Inferior parietal cortex (tissue), 1 donor: ENCODE data around the gene DNAJC12.
"Not testable (repeated sequence)": the region's sequence is repeated elsewhere in the genome, so short reads cannot be mapped to it uniquely, and the experiment has no call there.

ENCODE experiments used
- DNase-seq: peaks from one replicate; pipeline ENCODE4 v3.0.0-alpha.2; 2016; ENCODE audit errors: extremely low spot score

The DNAJC12 gene

GRCh38 chr10:67837541-67838314, at the start of gene DNAJC12:
Gene DNAJC12, minus strand, starts transcription at chr10:67838188. Its CDS starts 177 bp downstream, at chr10:67838011.
- peak; percentile 88 for DNase-seq

GRCh38 chr10:67884842-67885670, 47.1 kb upstream of the DNAJC12 start:
- DNase-seq, result peak; percentile 74

GRCh38 chr10:67884313-67884841, 46.4 kb upstream of the DNAJC12 start, which contains the start of gene SIRT1:
Gene SIRT1, plus strand, starts transcription at chr10:67884656. Its CDS starts 66 bp downstream, at chr10:67884722.
- peak; percentile 91 for DNase-seq

DNA sequence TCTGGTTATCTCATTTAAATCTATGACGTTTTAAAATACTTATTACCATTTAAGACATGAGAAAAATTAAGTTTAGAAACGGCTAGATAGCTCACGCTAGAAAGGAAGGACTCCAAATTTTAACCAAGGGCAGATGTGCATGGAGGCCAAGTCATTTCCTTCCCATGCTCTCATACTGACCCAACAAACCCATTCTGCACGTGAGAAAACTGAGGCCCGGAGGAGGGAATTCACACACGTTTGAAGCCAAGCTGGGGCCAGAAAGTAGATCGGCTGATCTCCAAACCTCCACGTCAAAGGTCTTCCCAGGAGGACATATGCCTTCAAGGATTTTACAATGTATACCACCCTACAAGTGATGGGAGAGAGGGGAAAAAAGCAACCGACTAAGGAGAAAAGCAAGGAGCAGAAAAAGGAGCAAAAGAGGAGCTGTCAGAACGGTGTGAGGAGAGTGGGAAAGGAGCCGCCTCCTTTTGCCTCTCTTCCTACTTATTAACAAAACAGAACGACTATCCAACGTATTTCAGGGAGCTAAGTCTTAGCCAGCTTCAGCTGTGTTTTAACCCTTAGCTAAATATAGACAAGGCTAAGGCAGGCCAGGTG, 45.8 kb upstream of the DNAJC12 start:
- no peak for DNase-seq

DNA sequence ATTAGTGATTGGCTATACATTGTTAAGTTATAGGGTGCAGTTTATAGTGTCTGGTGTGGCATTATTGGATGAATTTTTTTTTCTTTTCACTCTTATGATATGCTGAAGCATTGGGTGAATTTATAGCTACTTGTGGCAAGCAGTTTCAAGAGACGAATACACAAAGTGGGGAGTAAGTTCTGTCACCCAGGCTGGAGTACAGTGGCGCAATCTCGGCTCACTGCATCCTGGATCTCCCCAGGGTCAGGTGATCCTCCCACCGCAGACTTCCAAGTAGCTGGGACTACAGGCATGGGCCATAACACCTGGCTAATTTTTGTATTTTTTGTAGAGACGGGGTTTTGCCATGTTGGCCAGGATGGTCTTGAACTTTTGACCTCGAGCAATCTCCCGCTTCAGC, 40.1 kb upstream of the DNAJC12 start:
- no peak for DNase-seq

DNA sequence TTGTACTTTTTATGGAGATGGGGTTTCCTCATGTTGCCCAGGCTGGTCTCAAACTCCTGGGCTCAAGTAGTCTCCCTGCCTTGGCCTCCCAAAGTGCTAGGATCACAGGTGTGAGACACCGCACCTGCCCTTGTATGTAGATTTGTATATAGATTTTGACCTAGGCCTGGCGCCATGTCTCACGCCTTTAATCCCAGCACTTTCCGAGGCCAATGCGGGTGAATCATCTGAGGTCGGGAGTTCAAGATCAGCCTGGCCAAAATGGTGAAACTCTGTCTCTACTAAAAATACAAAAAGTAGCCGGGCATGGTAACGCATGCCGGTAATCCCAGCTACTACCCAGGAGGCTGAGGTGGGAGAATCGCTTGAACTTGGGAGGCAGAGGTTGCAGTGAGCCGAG, 39.4 kb upstream of the DNAJC12 start:
- not testable (repeated sequence) for DNase-seq

- DNase-seq, result no peak
Observed at GRCh38 chr10:67875340-67876238, 37.6 kb upstream of the DNAJC12 start.

DNA sequence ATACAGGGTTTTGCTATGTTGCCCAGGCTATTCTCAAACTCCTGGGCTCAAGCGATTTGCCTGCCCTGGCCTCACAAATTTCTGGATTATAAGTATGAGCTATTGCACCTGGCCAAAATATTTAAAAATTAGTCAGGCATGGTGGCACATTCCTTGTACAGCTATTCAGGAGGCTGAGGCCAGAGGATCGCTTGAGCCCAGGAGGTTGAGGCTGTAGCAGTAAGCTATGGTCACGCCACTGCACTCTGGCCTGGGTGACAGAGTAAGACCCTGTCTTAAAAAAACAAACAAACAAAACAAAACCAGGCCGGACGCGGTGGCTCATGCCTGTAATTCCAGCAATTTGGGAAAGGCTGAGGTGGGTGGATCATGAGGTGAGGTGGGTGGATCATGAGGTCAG, 32.0 kb upstream of the DNAJC12 start:
- no peak for DNase-seq

DNA sequence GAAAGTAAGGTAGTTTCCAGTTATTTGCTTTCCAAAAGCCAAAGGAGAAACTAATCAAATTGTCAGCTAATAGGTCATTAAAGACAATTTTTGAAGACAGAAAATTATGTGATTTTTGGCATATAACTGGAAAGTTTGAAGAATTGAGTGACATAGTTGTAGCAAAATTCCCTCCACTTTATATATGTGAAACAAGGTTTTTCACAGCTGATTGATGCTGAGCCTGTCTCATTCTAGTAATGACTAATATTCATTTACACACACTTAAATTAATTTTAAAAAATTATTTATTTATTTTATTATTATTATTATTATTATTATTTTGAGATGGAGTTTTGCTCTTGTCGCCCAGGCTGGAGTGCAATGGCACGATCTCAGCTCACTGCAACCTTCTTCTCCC, 30.1 kb upstream of the DNAJC12 start:
- no peak for DNase-seq

DNA sequence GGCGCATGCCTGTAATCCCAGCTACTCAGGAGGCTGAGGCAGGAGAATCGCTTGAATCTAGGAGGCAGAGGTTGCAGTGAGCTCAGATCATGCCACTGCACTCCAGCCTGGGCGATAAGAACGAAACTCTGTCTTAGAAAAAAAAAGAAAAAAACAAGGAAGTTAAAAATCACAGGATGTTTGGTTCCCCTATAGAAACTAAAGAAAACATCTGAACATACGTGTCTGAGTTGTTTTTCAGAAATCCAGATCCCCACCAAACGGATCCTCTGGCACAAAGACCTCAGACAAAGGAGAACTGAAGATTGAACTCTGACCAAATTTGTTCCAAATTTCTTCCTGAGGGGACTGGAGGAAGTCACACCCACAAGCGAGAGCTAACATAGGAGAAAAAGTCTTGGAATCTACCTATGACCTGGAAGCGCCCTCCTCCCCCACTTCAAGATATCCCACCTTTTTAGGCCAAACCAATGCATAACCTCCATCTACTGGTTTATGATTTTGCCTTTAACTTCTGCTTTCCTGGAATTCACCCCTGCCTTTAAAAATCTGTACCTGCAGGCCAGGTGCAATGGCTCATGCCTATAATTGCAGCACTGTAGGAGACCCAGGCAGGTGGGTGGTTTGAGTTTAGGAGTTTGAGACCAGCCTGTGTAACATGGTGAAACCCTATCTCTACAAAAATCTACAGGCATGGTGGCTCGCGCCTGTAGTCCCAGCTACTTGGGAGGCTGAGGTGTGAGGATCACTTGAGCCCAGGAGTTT, 26.8 kb upstream of the DNAJC12 start:
- DNase-seq, result no peak

DNA sequence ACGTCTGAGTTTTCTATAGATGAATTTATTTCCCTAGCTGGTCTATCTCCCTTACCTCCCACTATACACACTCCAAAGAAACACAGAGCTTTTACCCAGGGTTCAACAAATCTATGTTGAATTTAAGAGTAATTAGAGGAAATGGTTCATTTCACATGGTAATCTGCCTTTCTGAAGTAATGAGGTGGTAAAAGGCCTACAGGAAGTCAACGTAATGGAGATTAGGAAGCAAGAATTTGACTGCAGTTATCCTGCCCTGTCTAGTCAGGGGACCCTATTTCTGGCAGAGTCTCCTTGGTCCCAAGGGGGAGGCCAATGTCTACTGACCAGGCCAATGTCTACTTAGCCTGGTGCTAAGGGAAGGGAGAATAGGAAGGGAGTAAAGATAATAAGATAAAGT, 25.1 kb upstream of the DNAJC12 start:
- DNase-seq, result no peak

DNA sequence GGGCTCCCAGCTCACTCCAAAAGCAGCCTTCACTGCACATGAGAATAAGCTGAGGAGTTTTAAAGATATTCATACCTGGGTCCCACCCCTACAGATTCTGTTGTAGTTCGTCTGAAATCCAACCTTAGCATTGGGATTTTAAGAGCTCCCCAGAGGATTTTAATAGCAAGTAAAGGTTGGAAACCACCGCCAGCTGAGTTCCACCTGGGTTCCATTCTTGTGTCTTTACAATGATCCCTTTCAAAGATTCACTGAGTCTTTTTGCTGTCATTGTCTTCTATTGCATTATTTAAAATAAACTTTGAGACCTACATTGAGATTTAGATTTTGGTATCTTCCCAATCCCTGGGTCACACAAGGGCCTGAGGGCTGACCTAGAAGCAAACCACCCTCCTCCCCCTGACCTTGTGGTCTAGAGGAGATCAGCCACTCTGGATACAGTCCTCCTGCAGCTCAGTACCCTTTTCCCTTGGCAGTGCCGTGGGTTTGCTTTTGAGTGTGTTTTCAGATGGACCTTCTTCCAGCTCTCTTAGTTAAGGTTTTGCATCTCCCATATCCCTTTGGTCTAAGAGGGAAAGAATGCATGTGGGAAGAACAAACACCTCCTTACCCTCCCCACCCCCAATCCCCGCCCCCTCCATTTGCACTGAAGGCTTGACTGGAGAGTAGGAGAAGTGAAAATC, 23.9 kb upstream of the DNAJC12 start:
- DNase-seq, result no peak

DNA sequence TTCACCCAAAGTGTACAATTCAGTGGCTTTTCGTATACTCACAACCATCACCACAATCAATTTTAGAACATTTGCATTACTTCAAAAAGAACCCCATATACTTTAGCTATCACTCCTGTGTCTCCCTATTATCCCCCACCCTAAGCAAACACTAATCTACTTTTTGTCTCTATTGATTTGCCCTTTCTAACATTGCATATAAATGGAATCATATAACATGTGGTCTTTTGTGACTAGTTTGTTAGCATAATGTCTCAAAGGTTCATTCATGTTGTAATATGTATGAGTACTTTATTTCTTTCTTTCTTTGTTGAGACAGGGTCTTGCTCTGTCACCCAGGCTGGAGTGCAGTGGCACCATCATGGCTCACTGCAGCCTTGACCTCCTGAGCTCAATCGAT, 21.0 kb upstream of the DNAJC12 start:
- DNase-seq, result no peak

DNA sequence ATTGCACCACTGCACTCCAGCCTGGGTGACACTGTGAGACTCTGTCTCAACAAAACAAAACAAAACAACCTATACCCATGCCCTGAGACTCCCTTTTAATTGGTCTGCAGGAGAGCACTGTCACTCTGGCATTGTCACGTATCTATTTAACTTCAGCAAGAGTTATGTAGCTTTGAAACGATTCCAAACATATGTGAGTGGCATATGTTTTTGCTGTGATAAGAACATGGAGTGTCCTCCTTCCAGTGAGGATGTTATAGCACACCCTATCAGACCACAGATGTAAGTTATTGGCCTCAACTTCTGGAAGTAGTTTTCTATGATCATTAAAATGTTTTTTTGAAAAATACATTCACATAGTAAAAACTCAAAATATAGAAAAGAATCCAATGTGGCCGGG, 15.5 kb upstream of the DNAJC12 start:
- no peak for DNase-seq

DNA sequence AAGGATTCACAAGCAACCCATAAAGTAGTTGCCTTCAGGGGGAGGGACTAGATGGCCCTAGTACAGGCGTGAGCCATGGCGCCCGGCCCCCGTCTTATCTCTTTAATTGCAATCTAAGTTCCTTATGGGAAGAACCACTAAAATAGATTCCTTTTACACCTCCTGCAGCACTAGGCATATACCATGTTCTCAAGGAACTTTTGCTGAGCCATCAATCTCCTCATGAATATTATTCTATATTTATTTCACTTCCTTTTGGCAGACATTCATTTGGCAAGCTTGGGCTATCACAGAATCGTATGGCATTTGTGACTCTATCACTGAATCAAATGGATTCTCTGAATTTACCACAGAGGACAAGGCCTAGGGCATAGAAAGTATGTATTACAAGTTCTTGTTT, 14.8 kb upstream of the DNAJC12 start:
- DNase-seq, result no peak

DNA sequence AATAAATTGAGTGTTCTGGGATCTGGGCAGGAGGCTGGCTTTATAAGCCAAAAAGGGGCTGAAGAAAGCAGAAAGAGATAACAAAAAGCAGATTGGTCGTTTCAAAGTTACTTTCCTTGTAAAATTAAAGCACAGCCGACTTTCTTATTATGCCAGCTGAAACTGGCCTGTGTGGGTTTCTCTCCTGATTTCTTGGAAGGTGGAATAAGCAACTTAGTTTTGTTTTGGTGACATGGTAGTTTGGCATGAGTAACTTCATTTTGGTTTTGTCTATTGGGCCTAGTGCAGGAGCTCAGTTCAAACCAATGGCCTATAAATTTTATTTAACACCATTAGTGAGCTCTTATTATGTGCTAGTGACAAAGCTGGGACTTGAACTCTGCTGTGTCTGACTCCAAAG, 13.2 kb upstream of the DNAJC12 start:
- no peak for DNase-seq

DNA sequence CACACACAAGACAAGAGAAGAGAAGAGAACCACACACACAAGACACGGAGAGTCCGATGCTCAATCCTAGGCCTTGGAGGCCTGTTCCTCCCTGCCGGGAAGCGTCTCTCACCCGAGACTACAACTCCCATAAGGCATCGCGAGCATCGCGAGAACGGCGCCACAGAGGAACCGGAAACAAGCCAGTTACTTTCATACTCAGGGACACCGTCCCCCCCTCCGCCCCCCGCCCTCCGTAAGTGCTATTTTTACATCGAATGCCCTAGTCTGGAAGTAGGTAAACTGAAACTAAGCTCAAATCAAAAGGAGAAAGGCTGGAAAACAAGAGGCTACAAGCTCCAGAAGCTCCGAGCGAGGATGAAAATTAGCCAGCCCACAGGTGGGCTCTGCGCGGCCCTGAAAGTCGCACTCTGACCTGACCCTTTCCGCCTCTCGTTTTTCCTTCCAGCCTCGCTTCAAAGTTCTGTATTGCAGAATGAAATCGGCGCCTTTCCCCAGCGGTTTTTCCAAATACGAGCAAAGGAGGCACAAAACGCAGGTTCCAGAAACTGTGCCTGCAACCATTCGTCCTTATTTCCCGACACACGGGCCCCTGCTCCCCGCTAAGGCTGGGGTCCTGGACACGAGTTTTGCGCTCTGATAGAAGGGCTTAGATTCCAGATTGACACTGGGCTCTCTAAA, 11.5 kb upstream of the DNAJC12 start:
- peak; percentile 98 for DNase-seq

GRCh38 chr10:67843284-67843683, 5.3 kb upstream of the DNAJC12 start:
- no peak for DNase-seq

GRCh38 chr10:67841737-67842136, 3.7 kb upstream of the DNAJC12 start:
- DNase-seq, result no peak
